LHCN-M2 (cell line): ENCODE results near the gene SORT1. TPM values are rescaled to one million over a fixed set of nuclear protein-coding genes. Genes with fewer than 3 reads are reported as not detected.
"Not testable (repeated sequence)": the region's sequence is repeated elsewhere in the genome, so short reads cannot be mapped to it uniquely, and the experiment has no call there.

ENCODE experiments used
- DNase-seq: peaks from one replicate; pipeline ENCODE4 v3.0.0-alpha.2; 2012; ENCODE audit warnings: low read depth
- total RNA-seq: library from RNA; depleted of rRNA; stranded (reverse); fragments of >200 nt; gene quantifications from 2 replicates; pipeline ENCODE4 v1.2.3, GENCODE V29; 2014

The SORT1 gene
- total RNA-seq, 1 experiment from 2014 or later = 18.1 TPM

GRCh38 chr1:109299558-109300343 lies 98.0 kb downstream of the SORT1 start:
- DNase-seq = peak; percentile 89

GRCh38 chr1:109298666-109299557 lies 98.8 kb downstream of the SORT1 start:
- DNase-seq = peak; percentile 83

DNA sequence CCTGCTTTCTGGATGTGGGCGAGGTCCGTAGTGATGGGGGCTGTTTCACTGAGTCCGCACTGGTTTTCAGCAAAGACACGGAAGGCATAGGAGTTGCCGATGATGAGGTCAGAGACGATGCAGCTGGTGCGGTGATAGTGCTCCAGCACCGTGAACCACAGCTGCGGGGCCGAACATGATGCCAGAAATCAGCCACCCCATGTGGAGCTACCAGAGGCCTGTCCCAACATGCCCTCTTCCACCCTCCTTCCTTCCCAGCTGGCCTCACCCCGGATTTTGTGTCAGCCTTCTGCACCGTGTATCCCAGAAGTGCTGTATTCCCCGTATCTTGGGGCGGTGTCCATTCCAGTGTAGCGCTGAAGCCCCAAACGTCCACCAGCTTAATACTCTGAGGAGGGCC lies 100.9 kb downstream of the SORT1 start:
- DNase-seq = no peak

DNA sequence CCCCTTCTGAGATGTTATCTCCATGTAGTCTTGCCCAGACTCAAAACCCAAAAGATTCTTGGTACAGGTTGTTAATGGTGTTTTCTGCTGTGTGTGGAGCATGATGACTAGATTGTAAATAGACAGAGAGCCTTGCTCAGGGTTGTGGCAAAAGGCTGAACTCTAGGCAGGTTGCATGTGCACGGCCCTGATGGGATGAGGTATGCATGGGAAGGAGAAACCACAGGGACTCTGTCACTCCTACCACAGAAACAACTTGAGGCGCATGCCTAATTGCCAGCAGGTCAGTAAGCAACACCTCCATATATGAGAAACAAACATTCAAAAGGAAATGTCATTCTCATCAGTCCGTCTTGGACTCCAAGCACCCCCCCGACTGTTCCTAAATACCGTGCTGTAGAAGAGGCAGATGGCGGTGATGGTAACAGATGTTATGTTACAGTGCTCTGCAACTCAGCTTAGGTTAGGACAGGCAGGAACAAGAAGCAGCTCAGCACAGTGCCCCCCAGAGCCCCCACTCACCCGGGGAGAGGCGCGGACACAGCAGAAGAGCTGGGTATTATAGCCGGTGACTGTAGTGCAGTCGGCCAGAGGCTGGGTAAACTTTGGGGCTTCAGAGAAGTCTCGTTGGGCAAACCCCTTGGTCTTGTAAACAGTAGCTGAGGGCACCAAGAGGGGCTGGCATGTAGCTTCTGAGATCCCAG lies 101.9 kb downstream of the SORT1 start:
- no peak for DNase-seq

- no peak for DNase-seq
These were observed 103.2 kb downstream of the SORT1 start for GRCh38 chr1:109294481-109294880.

- no peak for DNase-seq
These were observed 104.7 kb downstream of the SORT1 start for GRCh38 chr1:109293026-109293425.

DNA sequence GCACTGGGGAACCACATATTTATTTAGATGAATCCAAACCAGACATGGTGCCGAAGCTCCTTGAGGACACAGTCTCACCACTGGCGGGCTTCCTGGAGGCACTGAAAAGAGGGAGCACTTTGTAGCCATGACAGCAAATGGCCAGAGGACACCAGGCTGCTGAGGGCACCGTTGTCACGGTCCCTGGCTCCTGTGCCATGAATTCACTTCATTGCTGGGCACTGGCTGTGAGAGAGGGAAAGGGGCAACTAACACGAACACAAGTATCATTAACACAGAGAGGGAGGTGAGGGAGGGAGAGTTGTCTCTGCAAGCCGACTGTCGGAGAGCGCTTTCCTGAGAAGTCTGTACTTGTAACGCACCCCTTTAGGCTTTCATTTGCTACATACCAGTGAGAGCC lies 105.4 kb downstream of the SORT1 start:
- DNase-seq = no peak

DNA sequence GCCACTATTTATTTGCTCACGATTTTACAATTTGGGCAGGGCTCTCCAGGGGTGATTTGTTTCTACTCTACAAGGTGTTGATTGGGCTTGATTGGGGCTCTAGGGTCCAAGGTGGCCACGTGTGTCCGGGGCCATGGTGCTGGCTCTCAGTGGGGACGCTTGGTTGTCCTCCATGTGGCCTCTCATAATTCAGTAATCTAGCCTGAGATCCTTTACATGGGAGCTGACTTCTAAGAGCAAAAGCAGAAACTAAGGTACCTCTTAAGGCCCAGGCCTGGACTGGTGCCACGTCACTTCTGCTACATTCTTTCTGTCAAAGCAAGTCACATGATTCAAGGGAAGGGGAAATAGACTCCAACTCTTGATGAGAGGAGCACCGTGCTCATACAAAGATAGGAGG lies 106.7 kb downstream of the SORT1 start:
- DNase-seq = no peak

DNA sequence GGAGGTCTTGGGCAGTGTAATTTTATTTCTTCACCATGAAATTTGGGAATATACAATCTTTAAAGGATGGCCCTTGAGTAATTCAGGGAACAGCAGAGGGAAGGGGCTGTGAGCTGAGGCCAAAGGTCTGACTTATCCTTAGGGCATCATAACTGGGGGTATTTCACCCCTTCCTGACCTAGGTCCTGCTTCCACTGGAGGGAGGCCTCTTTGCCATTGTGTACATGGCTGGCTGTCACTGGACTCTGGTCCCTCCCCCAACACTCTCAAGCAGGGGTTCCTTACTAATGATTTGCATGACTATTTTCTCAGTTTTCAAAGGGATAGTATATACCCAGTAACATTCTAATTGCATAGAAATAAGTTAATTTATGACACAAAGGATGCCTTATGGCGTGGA lies 107.6 kb downstream of the SORT1 start:
- no peak for DNase-seq

GRCh38 chr1:109286762-109287161 lies 111.0 kb downstream of the SORT1 start:
- DNase-seq = not testable (repeated sequence)

DNA sequence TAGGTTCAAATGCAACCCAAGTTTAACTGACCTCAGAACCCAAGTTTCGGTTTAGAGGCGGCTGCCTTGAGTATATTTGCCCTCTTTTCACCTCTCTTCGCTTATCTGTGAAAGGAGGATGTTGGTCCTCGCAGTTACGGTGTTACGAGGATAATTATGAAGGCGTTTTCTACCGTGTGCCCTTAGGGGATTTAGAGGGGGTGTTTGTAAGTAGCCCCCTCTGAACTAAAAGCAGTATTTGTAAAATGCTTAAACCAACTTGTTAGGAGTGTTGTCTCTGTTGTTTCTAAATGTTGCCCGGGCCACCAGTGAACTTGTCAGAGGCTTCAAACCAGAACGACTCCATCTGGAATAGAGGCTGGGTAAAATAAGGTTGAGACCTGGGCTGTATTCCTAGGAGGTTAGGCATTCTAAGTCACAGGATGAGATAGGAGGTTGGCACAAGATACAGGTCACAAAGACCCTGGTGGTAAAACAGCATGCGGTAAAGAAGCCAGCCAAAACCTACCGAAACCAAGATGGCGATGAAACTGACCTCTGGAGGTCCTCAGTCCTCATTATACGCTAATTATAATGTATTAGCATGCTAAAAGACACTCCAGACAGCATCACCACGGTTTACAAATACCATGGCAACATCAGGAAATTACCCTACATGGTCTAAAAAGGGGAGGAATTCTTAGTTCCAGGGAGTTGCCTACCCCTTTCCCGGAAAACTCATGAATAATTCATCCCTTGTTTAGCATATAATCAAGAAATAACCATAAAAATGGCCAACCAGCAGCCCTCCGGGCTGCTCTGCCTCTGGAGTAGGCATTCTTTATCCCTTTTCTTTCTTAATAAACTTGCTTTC lies 113.7 kb downstream of the SORT1 start:
- no peak for DNase-seq

GRCh38 chr1:109282952-109283747 lies 114.6 kb downstream of the SORT1 start, which contains the start of gene PSRC1:
Gene PSRC1, minus strand, starts transcription at chr1:109283145.
- peak; percentile 96 for DNase-seq

DNA sequence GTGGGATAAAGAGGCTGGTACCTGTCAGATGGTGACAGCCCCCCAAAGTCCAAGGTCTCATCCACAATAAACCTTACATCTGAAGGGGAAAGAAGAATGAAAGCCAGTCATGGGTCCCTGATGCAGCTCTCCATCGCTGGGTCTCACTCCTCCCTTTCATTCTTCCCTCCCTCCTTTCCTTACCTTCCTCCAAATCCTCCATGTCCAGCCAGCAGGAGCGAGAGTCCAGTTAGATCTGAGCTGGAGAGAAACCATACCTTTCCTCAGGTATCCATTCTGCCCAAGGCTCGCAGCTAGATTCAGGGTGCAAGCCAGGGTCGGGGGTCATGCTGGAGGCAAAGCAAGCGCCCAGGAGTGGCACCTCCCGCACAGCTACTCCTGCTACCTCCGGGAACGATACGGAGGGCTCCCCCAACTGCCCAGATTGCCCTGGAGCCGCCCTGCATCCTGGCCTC lies 115.2 kb downstream of the SORT1 start:
- no peak for DNase-seq

- DNase-seq = no peak
These were observed 115.8 kb downstream of the SORT1 start for GRCh38 chr1:109281680-109282496.

DNA sequence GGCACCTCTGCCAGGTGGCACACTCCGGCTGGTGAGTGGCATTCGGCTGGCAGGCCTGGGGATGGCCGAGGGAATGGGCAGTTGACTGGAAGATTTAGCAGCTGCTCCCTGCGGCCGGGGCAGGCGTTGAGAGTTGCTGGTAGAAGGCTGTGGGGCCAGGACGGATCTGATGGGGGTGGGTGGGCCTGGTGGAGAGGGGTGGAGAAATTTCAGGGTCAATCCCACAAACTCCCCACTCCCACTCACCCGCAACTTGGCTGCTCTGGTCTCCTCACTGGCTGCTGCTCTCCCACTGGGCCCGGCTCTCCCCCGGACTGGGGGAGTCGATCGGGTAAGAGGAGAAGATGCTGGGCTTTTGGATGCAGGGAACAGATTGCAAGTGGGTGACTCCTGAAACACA lies 116.9 kb downstream of the SORT1 start:
- no peak for DNase-seq

DNA sequence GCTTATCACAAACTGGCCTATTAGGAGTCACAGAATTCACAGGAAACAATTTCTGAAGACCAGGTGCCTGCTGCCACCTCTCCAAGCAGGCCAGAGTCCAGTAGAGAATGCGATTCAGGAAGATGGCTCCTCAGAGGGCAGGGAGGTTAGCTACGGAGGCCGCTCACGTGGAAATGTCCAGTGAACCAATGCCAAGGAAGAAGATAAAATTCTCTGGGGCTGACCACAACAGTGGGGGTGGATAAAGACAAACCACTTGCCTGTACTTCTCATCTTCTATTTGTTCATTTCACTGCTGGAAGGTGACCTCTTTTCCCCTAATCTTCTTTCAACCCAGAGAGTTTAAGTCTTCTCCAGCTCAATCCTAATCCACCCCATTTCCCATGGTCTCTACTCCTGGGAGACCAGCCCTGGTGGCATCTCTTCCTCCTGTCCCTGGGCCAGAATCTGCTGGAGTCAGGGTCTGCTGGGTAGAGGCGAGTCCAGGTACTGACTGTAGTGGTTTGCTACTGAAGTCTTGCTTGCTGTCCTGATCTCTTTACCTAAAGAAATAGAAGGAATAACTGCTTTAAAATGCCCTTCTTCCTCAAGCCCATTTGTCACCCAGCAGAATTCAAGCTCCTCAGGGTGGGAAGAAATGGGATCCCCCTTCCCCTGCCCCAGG lies 118.0 kb downstream of the SORT1 start:
- DNase-seq = no peak

DNA sequence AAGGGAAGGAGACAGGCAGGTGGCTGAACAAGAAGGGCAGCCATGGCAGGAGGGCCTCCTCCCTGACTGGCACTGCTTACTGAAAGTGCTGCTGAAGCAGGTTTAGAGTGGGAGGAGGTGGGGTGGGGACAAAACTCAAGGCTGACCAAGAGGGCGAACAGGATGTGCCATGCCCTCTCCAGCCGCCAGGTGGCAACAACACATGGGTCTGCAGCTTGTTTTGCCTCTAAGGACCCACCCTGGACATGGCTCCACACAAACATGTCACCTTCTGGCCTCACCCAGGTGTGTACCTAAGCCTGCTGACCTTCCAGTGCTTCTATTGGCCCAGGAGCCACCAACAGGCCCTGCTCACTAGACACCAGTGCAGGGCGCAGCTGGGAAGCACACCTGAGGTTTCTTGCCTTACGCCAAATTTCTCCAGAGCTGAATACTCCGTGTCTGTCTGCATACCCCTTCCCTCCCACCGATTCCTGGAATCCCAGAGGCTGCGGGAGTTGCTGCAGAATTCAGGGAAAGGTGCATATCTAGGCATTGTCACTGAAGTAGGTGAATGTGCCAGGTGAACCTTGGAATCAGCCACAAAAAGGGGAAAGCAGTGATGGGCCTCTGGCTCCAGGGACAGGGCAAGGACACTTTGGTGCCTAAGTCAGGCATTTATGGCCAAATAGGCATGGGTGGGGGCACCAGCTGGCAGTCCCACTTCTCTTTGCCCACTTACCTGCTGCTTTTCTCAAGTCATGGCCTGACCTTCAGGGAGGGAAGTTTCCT lies 120.1 kb downstream of the SORT1 start:
- DNase-seq = peak; percentile 57
